Left lung (tissue), 10 donors: Measurements from ENCODE around the gene RGPD3. TPM values are rescaled to one million over a fixed set of nuclear protein-coding genes. Genes with fewer than 3 reads are reported as not detected.
A peak's percentile ranks its signal among the peaks of the same experiment; 100 is the strongest.
"Not testable (repeated sequence)": the region's sequence is repeated elsewhere in the genome, so short reads cannot be mapped to it uniquely, and the experiment has no call there.

ENCODE experiments used
- ATAC-seq: fragments of 200-7000 bp; cut with Tn5 transposase; one replicate; pipeline ENCODE4 v1.9.1; 2020; ENCODE audit warnings: moderate library complexity
- DNase-seq, 4 donors: peaks; one replicate each; pipeline ENCODE4 v3.0.0-alpha.2; 2013 to 2020
- H3K27ac ChIP-seq, 2 donors: fragments of 200-600 bp; sonication (generic) in 1 of 2; one replicate each; pipeline versions ENCODE4 v1.5.0 to v1.8.0; 2020 to 2021
- H3K27me3 ChIP-seq, 2 donors: fragments of 200-600 bp; sonication (generic) in 1 of 2; one replicate each; pipeline versions ENCODE4 v1.5.0 to v1.8.0; 2020 to 2021
- H3K36me3 ChIP-seq, 2 donors: fragments of 200-600 bp; sonication (generic) in 1 of 2; one replicate each; pipeline versions ENCODE4 v1.5.0 to v1.8.0; 2020 to 2021
- H3K4me1 ChIP-seq, 2 donors: fragments of 200-600 bp; one replicate each; pipeline ENCODE4 v1.8.0; 2021
- H3K4me3 ChIP-seq, 2 donors: fragments of 200-600 bp; sonication (generic) in 1 of 2; one replicate each; pipeline versions ENCODE4 v1.5.0 to v1.8.0; 2020 to 2021; ENCODE audit warnings: mild to moderate bottlenecking in 1 of 2
- H3K9me3 ChIP-seq, 2 donors: fragments of 200-600 bp; sonication (generic) in 1 of 2; one replicate each; pipeline versions ENCODE4 v1.5.0 to v1.8.0; 2020 to 2021
- intact Hi-C, 2 donors: fragments of 100-400 bp; cut with DNase I; formaldehyde crosslinking; loops; one replicate each; pipeline versions ENCODE4 v1.11.2 to v1.14.2; 2022
- polyA plus RNA-seq, 6 donors: library from polyadenylated mRNA; unstranded; fragments of 120-200 nt; gene quantifications; one replicate each; pipeline ENCODE4 v1.2.1, GENCODE V29; 2013; ENCODE audit not compliant: insufficient read length in 6 of 6
- total RNA-seq, 2 donors: library from RNA; stranded (reverse); fragmentation: NEBNext Ultra II Directional; extraction: Animal tissue kit (Norgen Biotek cat#: 25700); gene quantifications; one replicate each; pipeline ENCODE4 v1.2.1, GENCODE V29; 2021
- donor health status: DM: no; HTN: yes; CAD: no.
- donor health status: DM: no; HTN: no; CAD: no.

RGPD3 gene
- total and polyA plus RNA-seq, 8 donors = 0.15 to 0.79 (median 0.33) TPM; not detected in 1

DNA sequence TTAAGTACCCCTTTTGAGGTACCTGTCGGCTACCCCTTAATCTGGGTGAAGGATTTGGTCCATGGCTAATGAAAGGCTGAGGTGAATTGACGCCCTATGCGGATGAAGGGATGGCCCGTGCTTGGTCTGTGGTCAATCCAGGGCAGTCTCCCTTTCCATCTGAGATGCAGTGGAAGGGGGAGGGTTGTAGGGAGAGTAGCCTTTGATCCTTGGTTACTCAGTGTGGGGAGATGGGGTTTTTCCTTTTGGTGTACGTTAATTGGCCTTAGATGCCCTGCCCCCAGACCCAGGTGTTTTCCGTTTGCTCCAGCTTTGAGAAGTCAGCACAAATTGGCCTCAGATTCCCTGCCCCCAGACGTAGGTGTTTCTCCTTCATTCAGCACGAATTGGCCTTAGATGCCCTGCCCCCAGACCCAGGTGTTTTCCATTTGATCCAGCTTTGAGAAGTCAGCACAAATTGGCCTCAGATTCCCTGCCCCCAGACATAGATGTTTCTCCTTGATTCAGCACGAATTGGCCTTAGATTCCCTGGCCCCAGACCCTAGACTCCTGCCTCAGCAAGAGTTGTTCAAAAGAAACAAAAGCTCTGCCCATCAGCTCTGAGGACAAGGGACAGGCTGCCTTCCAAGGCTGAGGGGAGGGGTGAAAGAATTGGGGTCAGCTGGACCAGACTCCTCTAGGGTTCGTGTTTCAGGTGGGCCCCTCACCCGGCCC, 40.6 kb upstream of the RGPD3 start:
- DNase-seq, H3K36me3 ChIP-seq, ATAC-seq, H3K9me3 ChIP-seq, H3K27ac ChIP-seq, intact Hi-C loops, H3K4me3 ChIP-seq, H3K4me1 ChIP-seq, H3K27me3 ChIP-seq: not testable (repeated sequence)

DNA sequence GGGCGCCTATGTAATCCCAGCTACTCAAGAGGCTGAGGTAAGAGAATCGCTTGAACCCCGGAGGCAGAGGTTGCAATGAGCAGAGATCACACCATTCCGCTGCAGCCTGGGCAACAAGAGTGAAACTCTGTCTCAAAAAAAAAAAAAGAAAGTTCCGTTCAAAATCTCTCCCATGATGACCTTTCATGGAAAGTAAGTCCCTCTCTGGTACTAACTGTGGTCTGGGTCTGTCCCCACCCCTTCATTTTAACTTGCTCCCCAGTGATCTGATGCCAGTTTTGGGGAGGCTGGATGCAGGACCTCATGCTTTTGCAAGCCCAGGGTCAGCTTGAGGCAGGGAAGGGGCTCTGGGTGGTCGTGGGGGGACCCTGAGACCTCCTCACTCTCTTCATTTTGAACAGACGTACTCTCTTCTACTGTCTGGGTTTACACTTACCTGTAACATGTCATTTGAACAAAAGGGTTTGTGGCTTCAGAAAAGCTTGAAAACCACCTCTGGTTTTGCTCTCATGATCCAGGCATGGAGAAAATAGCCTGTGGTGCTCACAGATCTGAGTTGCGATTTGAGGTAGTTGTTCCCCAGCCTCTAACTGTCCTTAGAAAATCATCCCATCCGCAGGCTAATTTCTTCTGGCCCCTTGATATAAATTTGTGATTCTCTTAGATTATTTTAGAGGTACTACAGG, 37.9 kb upstream of the RGPD3 start:
- H3K36me3 ChIP-seq, H3K4me1 ChIP-seq, H3K4me3 ChIP-seq, ATAC-seq, H3K27ac ChIP-seq, DNase-seq, intact Hi-C loops, H3K9me3 ChIP-seq, H3K27me3 ChIP-seq: not testable (repeated sequence)

DNA sequence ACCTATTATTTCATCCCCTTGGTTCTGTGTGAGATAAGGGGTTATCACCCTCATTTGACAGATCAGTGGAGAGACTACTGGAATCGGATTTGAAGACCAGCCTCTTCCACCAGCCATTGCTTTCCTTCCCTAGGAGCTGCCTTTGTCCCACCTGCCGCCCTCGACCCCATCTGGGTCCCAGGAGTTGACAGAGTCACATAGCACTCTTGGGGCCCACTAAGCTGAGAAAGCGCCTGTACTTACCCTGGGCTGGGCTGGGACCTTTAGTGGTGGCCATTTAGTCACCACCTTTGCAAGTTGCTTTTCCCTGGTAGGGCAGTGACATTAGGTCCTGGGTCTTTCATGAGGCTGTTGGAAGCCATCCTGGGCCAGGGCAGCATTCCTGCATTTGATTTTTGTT, 36.6 kb upstream of the RGPD3 start:
- H3K9me3 ChIP-seq, H3K27me3 ChIP-seq, H3K27ac ChIP-seq, intact Hi-C loops, ATAC-seq, DNase-seq, H3K4me3 ChIP-seq, H3K4me1 ChIP-seq, H3K36me3 ChIP-seq: not testable (repeated sequence)

DNA sequence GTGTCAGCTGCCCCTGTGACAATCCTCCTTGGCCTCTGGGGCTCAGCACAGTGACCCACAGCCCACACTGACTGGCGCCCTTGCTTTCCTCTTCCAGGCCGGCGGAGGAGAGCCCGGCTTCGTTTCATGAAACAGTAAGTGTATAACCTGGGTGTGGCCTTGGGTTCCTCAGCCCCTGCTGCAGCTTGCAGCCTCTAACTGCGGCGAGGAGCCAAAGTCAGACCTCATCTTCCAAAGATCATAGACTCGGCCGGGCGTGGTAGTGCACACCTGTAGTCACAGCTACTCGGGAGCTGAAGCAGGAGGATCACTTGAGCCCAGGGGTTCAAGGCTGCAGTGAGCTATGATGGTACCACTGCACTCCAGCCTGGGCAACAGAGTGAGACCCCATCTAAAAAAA, 36.0 kb upstream of the RGPD3 start:
- H3K4me3 ChIP-seq, intact Hi-C loops, DNase-seq, H3K4me1 ChIP-seq, H3K27me3 ChIP-seq, H3K27ac ChIP-seq, H3K36me3 ChIP-seq, H3K9me3 ChIP-seq, ATAC-seq: not testable (repeated sequence)

DNA sequence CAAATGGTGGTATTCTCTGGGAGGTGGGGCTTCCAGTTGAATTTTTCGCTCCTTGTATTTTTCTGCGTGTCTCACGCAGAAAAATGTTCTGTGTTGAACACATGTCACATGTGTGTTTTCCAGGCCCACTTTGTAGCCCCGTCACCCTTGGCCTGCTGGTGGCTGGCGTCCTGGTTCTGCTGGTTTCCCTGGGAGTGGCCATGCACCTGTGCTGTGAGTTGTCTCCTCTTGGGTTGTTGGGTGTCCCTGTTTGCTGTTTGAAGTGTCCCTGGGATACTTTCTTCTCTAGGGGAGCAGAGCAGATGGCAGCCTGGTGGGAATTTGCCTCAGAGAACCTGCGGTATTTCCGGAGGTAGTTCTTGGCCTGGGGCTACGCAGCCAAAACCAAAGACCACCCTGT, 34.1 kb upstream of the RGPD3 start:
- H3K36me3 ChIP-seq, H3K27ac ChIP-seq, H3K27me3 ChIP-seq, DNase-seq, H3K4me3 ChIP-seq, H3K4me1 ChIP-seq, H3K9me3 ChIP-seq, ATAC-seq, intact Hi-C loops: not testable (repeated sequence)

DNA sequence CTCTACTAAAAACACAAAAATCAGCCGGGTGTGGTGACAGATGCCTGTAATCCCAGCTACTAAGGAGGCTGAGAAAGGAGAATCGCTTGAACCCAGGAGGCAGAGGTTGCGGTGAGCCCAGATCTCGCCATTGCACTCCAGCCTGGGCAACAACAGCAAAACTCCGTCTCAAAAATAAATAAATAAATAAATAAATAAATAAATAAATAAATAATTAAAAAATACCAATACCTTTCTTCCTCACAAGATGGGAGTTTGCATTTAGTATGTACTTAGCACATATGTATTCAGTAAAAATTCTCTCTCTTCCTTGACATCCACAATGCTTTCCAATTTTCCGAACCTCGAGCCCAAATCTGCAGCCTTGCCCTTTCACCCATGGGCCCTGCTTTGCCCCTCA, 32.1 kb upstream of the RGPD3 start:
- H3K9me3 ChIP-seq, H3K36me3 ChIP-seq, H3K4me1 ChIP-seq, ATAC-seq, H3K4me3 ChIP-seq, DNase-seq, H3K27ac ChIP-seq, intact Hi-C loops, H3K27me3 ChIP-seq: not testable (repeated sequence)

DNA sequence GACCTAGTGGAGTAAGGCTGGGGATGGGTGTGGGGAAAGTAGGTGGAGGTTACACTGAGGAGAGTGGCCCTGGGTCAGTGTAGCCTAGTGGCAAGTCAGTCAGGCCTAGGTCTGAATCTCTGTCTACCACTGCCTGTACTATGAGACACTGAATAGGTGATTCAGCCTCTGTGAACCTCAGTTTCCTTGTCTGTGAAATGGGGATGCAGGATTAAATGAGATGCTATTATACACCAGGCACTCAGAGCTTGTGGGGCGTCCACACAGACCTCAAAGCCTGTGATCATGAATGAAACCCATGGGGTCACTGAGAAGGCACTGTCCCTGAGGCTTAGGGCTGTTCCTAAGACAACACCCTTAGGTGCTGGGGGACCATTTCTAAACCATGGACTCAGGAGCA, 30.3 kb upstream of the RGPD3 start:
- DNase-seq, intact Hi-C loops, H3K4me1 ChIP-seq, H3K36me3 ChIP-seq, H3K27me3 ChIP-seq, H3K9me3 ChIP-seq, ATAC-seq, H3K27ac ChIP-seq, H3K4me3 ChIP-seq: not testable (repeated sequence)

DNA sequence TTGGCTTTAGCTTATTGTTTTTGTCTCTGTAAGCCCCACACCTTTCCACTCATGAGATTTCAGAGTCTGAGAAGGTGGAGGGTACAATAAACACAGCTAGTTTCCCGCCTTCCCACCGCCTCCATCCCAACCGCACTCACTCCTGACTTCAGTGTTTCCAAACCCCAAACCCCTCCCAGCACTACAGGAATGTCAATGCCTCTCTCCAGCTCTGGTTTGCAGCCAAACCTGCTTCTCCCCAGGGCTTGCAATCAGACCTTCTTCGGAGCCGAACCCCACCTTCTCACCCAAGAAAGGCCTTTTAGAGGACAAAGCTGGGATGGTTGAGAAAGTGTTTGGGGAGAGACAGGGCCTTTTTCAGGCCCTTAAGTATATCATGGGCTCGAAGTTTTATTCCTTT, 24.7 kb upstream of the RGPD3 start:
- intact Hi-C loops, H3K27me3 ChIP-seq, H3K4me1 ChIP-seq, H3K36me3 ChIP-seq, H3K9me3 ChIP-seq, H3K4me3 ChIP-seq, H3K27ac ChIP-seq: not testable (repeated sequence)
- peak; percentile 77 for ATAC-seq
- DNase-seq = peak in 2 of 4 donors; percentile 28 to 62

DNA sequence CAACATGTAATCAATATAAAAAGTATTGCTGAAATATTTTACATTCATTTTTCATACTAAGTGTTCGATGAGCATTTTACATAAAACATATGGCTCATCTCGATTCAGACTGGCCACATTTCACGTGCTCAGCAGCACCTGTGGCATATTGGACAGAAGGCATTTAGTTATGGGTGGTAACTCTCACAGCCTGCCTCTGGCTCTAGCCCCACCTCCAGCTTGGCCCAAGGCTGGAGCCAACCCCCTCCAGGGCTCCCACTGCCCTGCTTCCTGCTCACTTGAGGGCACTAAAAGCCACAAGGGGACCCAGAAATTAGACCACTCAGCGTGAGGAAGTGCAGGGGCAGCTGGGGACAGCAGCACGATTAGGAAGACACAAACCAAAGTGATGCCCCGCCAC, 24.2 kb upstream of the RGPD3 start:
- intact Hi-C loops, DNase-seq, ATAC-seq: not testable (repeated sequence)

DNA sequence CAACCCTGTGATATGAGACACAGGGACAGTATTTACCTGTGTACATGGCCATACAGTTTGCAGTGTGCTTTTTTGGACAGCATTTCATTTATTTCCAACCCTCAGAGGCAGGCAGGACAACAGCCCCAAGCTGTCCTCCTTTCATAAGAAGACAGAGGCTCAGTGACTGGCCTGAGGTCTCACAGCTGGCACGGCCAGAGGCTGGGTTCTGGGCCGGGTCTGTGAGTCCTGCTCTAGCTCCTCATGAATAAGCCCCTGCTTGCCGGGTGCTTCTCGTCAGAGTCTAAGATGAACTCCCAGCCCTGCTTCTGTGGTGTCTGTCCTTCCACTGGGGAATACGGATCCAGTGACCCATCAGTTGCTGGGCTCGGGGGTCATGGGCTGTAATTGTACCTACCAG, 21.5 kb upstream of the RGPD3 start:
- H3K4me1 ChIP-seq, intact Hi-C loops, H3K36me3 ChIP-seq, ATAC-seq, H3K9me3 ChIP-seq, DNase-seq, H3K4me3 ChIP-seq, H3K27ac ChIP-seq: not testable (repeated sequence)
- peaks cover 3 to 24% of the 10 kb centered on the region in 2 donors for H3K27me3 ChIP-seq

More for the DNA sequence above, 24.2 kb upstream of the RGPD3 start:
- H3K4me3 ChIP-seq, H3K9me3 ChIP-seq, H3K27me3 ChIP-seq, H3K36me3 ChIP-seq, H3K4me1 ChIP-seq, H3K27ac ChIP-seq: not testable (repeated sequence)

DNA sequence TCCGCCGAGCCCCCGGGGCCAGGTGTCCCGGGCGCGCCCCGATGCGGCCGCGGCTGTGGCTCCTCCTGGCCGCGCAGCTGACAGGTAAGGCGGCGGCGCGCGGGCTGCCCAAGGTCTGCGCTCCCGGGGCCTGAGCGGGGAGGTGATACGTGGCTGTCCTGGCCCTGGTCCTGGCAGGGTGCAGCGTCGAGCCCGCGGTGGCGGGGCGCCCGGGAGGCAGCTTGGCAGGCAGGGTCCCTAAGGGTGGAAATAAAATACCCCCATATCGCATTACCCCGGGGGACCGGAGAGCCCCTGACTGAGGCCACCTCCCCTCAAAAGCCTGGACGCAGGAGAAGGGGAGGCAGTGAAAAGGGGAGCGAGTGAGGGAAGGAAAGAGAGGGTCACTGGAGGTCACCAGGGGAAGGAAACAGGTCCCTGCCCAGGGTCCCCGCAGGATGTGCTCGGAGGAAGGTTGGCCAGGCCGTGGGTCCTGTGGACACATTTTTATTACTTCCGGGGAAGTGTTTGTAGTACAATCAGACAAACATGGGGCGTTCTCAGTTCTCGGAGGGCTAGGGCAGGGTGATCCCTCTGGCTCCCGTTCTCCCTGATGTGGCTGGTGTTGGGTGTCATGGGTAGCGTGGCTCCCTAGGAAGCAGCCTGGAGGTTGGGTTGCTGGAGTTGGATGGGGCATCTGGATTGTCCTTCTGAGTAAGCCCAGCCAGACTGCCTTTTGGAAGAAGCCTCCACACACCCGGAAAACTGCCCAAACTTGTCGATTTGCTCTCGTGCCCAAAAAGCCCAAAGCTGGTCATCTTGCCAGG, 19.4 kb upstream of the RGPD3 start:
- H3K4me1 ChIP-seq, intact Hi-C loops, H3K4me3 ChIP-seq, H3K9me3 ChIP-seq, ATAC-seq, H3K27ac ChIP-seq, H3K36me3 ChIP-seq: not testable (repeated sequence)
- DNase-seq = peak in 2 of 4 donors; percentile 0 to 7
- H3K27me3 ChIP-seq = peaks cover 3 to 24% of the 10 kb centered on the region in 2 donors

DNA sequence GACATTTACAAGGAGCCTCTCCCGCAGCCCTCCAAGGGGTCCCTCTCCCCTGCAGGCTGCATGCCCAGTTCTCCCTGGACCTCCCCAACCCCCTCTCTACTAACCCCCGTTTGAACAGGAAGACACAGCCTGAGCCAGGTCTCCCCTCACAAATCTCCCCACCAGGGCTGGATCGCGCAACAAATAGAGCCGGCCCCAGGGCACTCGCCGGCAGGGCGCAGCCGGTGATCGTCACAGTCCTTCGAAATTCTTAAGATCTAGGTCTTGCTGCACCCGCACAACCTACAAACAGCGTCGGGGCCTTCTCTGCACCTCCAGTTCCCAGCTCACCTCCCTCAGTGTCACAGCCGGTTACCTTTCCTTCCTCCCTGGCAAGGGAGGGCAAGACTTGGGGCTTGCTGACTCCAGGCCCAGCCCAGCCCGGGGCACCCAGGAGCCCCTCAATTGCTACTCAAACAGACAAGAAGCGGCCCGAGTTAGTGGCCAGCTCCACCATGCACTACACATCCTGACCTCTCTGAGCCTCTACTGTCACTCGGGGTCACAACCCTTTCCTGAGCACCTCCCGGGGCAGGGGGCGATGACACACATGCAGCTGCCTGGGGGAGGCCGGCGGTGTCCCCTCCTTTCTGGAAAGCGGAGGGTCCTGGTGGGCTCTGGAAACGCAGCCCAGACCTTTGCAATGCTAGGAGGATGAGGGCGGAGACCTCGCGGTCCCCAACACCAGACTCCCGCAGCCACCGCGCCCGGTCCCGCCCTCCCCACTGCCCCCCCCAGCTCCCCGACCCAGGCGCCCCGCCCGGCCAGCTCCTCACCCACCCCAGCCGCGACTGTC, 18.6 kb upstream of the RGPD3 start, which contains the start of gene CD8B2:
Gene CD8B2 (plus strand): TSS at position 814 of the 835 bp plus-strand sequence. CDS start 63 bp downstream, outside the sequence.
- H3K4me1 ChIP-seq, DNase-seq, ATAC-seq, intact Hi-C loops, H3K36me3 ChIP-seq, H3K27ac ChIP-seq, H3K4me3 ChIP-seq, H3K9me3 ChIP-seq: not testable (repeated sequence)
- H3K27me3 ChIP-seq = peaks cover 3 to 24% of the 10 kb centered on the region in 2 donors
